HG02938 (cell line): Measurements from ENCODE around the gene TJP2.
"Not testable (repeated sequence)": the region's sequence is repeated elsewhere in the genome, so short reads cannot be mapped to it uniquely, and the experiment has no call there.

Experiments used
- ATAC-seq: cut with Tn5 transposase; IDR thresholded peaks from one replicate; pipeline ENCODE4 v1.9.1; 2021; ENCODE audit warnings: mild to moderate bottlenecking, moderate library complexity; ENCODE audit not compliant: unreplicated experiment

TJP2 gene

GRCh38 chr9:69157751-69158466 is 16.2 kb upstream of the TJP2 start:
- ATAC-seq, result no peak

- ATAC-seq, result no peak
These were observed 15.6 kb upstream of the TJP2 start for GRCh38 chr9:69158471-69158870.

GRCh38 chr9:69164573-69164972 is 9.5 kb upstream of the TJP2 start:
- not testable (repeated sequence) for ATAC-seq

GRCh38 chr9:69165581-69165980 is 8.5 kb upstream of the TJP2 start:
- no peak for ATAC-seq

- peak; percentile 51 for ATAC-seq
These were observed 5.3 kb upstream of the TJP2 start for GRCh38 chr9:69168709-69169217.

- ATAC-seq, result no peak
These were observed 3.8 kb upstream of the TJP2 start for GRCh38 chr9:69170231-69170630.

GRCh38 chr9:69171049-69171448 is 3.0 kb upstream of the TJP2 start:
- ATAC-seq, result no peak

- no peak for ATAC-seq
These were observed 2.6 kb upstream of the TJP2 start for GRCh38 chr9:69171517-69171916.

- no peak for ATAC-seq
These were observed 1.2 kb upstream of the TJP2 start for GRCh38 chr9:69172895-69173294.

GRCh38 chr9:69173497-69173890 is 583 bp upstream of the TJP2 start:
- peak; percentile 2 for ATAC-seq

GRCh38 chr9:69174616-69175463 is 763 bp downstream of the TJP2 start:
- peak; percentile 51 for ATAC-seq

- ATAC-seq, result peak; percentile 23
These were observed 1.4 kb downstream of the TJP2 start for GRCh38 chr9:69175486-69175885.

- no peak for ATAC-seq
These were observed 2.5 kb downstream of the TJP2 start for GRCh38 chr9:69176471-69177171.

- ATAC-seq, result no peak
These were observed 4.5 kb downstream of the TJP2 start for GRCh38 chr9:69178583-69179011.

GRCh38 chr9:69179037-69179436 is 5.0 kb downstream of the TJP2 start:
- ATAC-seq, result no peak

GRCh38 chr9:69180200-69180599 is 6.1 kb downstream of the TJP2 start:
- ATAC-seq, result no peak

GRCh38 chr9:69180670-69181069 is 6.6 kb downstream of the TJP2 start:
- peak; percentile 55 for ATAC-seq

GRCh38 chr9:69181908-69182353 is 7.9 kb downstream of the TJP2 start:
- no peak for ATAC-seq

- no peak for ATAC-seq
These were observed 10.2 kb downstream of the TJP2 start for GRCh38 chr9:69184266-69184665.

- no peak for ATAC-seq
These were observed 12.9 kb downstream of the TJP2 start for GRCh38 chr9:69186841-69187611.
